T-helper 2 cell treated with Interferon-gamma antibody and Interleukin-4, amounts not matched to agents 5 μg/mL and 100 μg/mL, for 36 hours (primary cell): Measurements from ENCODE around the gene PHEX.
"Not testable (repeated sequence)": the region's sequence is repeated elsewhere in the genome, so short reads cannot be mapped to it uniquely, and the experiment has no call there.

Experiments used
- DNase-seq: peaks from one replicate; pipeline ENCODE4 v3.0.0; 2021; ENCODE audit warnings: low spot score
- H3K27ac Mint-ChIP-seq: one replicate; pipeline ENCODE4 v1.8.0; 2021; ENCODE audit warnings: mild to moderate bottlenecking, mixed read lengths
- H3K27me3 Mint-ChIP-seq: one replicate; pipeline ENCODE4 v1.8.0; 2021; ENCODE audit warnings: low read depth, mixed read lengths
- H3K36me3 Mint-ChIP-seq: one replicate; pipeline ENCODE4 v1.8.0; 2021; ENCODE audit warnings: low read depth, mixed read lengths
- H3K4me1 Mint-ChIP-seq: one replicate; pipeline ENCODE4 v1.8.0; 2021; ENCODE audit warnings: low read depth, mixed read lengths
- H3K4me3 Mint-ChIP-seq: one replicate; pipeline ENCODE4 v1.8.0; 2022; ENCODE audit warnings: mild to moderate bottlenecking, moderate library complexity, mixed read lengths
- H3K9me3 Mint-ChIP-seq: one replicate; pipeline ENCODE4 v1.8.0; 2021; ENCODE audit warnings: mixed read lengths

PHEX gene

GRCh38 chrX:22203186-22203585 is 171.1 kb downstream of the PHEX start:
- DNase-seq = no peak
- no peak overlapping the region for H3K27ac Mint-ChIP-seq

GRCh38 chrX:22206781-22207180 is 174.7 kb downstream of the PHEX start:
- no peak overlapping the region for H3K27ac Mint-ChIP-seq
- H3K27me3 Mint-ChIP-seq = no peaks in the 10 kb centered on the region

More at GRCh38 chrX:22203186-22203585, 171.1 kb downstream of the PHEX start:
- Mint-ChIP-seq H3K27me3 (no peaks in the 10 kb centered on the region), H3K4me3 (no peak overlapping the region), H3K4me1 (no peaks in the 10 kb centered on the region), H3K36me3 (no peaks in the 10 kb centered on the region), H3K9me3 (no peaks in the 10 kb centered on the region)

GRCh38 chrX:22220941-22221340 is 188.8 kb downstream of the PHEX start:
- Mint-ChIP-seq H3K27ac (no peak overlapping the region), H3K4me1 (no peaks in the 10 kb centered on the region), H3K4me3 (no peak overlapping the region), H3K9me3 (no peaks in the 10 kb centered on the region), H3K36me3 (no peaks in the 10 kb centered on the region), H3K27me3 (no peaks in the 10 kb centered on the region)
- no peak for DNase-seq

More at GRCh38 chrX:22206781-22207180, 174.7 kb downstream of the PHEX start:
- Mint-ChIP-seq H3K4me3 (no peak overlapping the region), H3K36me3 (no peaks in the 10 kb centered on the region), H3K4me1 (no peaks in the 10 kb centered on the region), H3K9me3 (no peaks in the 10 kb centered on the region)
- no peak for DNase-seq

- DNase-seq = no peak
- H3K9me3 Mint-ChIP-seq = no peaks in the 10 kb centered on the region
- H3K4me3 Mint-ChIP-seq = no peak overlapping the region
- no peaks in the 10 kb centered on the region for H3K36me3 Mint-ChIP-seq
- no peaks in the 10 kb centered on the region for H3K27me3 Mint-ChIP-seq
- no peaks in the 10 kb centered on the region for H3K4me1 Mint-ChIP-seq
- H3K27ac Mint-ChIP-seq = no peak overlapping the region
Measured at GRCh38 chrX:22234380-22234779, 202.3 kb downstream of the PHEX start.

- DNase-seq = no peak
- no peaks in the 10 kb centered on the region for H3K27me3 Mint-ChIP-seq
Measured at GRCh38 chrX:22237479-22237878, 205.4 kb downstream of the PHEX start.

GRCh38 chrX:22246620-22247019 is 214.5 kb downstream of the PHEX start:
- no peaks in the 10 kb centered on the region for H3K36me3 Mint-ChIP-seq
- no peak overlapping the region for H3K27ac Mint-ChIP-seq
- no peaks in the 10 kb centered on the region for H3K9me3 Mint-ChIP-seq
- H3K4me3 Mint-ChIP-seq = no peak overlapping the region
- no peaks in the 10 kb centered on the region for H3K4me1 Mint-ChIP-seq
- DNase-seq = no peak
- H3K27me3 Mint-ChIP-seq = no peaks in the 10 kb centered on the region

More at GRCh38 chrX:22237479-22237878, 205.4 kb downstream of the PHEX start:
- no peaks in the 10 kb centered on the region for H3K36me3 Mint-ChIP-seq
- no peak overlapping the region for H3K27ac Mint-ChIP-seq
- H3K9me3 Mint-ChIP-seq = no peaks in the 10 kb centered on the region
- no peak overlapping the region for H3K4me3 Mint-ChIP-seq
- no peaks in the 10 kb centered on the region for H3K4me1 Mint-ChIP-seq

GRCh38 chrX:22247169-22247568 is 215.0 kb downstream of the PHEX start:
- no peak overlapping the region for H3K27ac Mint-ChIP-seq
- no peaks in the 10 kb centered on the region for H3K9me3 Mint-ChIP-seq
- no peak overlapping the region for H3K4me3 Mint-ChIP-seq
- no peak for DNase-seq
- H3K27me3 Mint-ChIP-seq = no peaks in the 10 kb centered on the region
- no peaks in the 10 kb centered on the region for H3K36me3 Mint-ChIP-seq
- no peaks in the 10 kb centered on the region for H3K4me1 Mint-ChIP-seq

- Mint-ChIP-seq H3K36me3 (no peaks in the 10 kb centered on the region), H3K9me3 (no peaks in the 10 kb centered on the region), H3K4me3 (no peak overlapping the region), H3K27ac (no peak overlapping the region), H3K4me1 (no peaks in the 10 kb centered on the region), H3K27me3 (no peaks in the 10 kb centered on the region)
- DNase-seq = no peak
Measured at GRCh38 chrX:22248401-22248800, 216.3 kb downstream of the PHEX start.

- H3K27ac Mint-ChIP-seq = no peak overlapping the region
- H3K4me1 Mint-ChIP-seq = no peaks in the 10 kb centered on the region
- DNase-seq = no peak
- no peaks in the 10 kb centered on the region for H3K36me3 Mint-ChIP-seq
- H3K4me3 Mint-ChIP-seq = no peak overlapping the region
- no peaks in the 10 kb centered on the region for H3K9me3 Mint-ChIP-seq
- no peaks in the 10 kb centered on the region for H3K27me3 Mint-ChIP-seq
Measured at GRCh38 chrX:22249371-22249770, 217.2 kb downstream of the PHEX start.

GRCh38 chrX:22268706-22269105 is 236.6 kb downstream of the PHEX start:
- no peak overlapping the region for H3K4me3 Mint-ChIP-seq
- no peaks in the 10 kb centered on the region for H3K36me3 Mint-ChIP-seq
- H3K27ac Mint-ChIP-seq = no peak overlapping the region
- no peaks in the 10 kb centered on the region for H3K4me1 Mint-ChIP-seq
- DNase-seq = no peak
- no peaks in the 10 kb centered on the region for H3K27me3 Mint-ChIP-seq
- H3K9me3 Mint-ChIP-seq = peaks cover 3% of the 10 kb centered on the region

- H3K9me3 Mint-ChIP-seq = peaks cover 3% of the 10 kb centered on the region
- no peak within 1 kb of the TSS for H3K4me3 Mint-ChIP-seq
- H3K4me1 Mint-ChIP-seq = no peaks in the 10 kb centered on the region
- H3K27ac Mint-ChIP-seq = no peak within 1 kb of the TSS
- no peak for DNase-seq
- H3K36me3 Mint-ChIP-seq = no peaks in the 10 kb centered on the region
- H3K27me3 Mint-ChIP-seq = no peaks in the 10 kb centered on the region
Measured at GRCh38 chrX:22272613-22273012, 240.5 kb downstream of the PHEX start, which contains the start of gene CBLL2. Gene CBLL2 (plus strand): TSS chrX:22272913. CDS start chrX:22272992, 79 bp downstream.

- Mint-ChIP-seq H3K36me3 (no peaks in the 10 kb centered on the region), H3K27me3 (no peaks in the 10 kb centered on the region), H3K9me3 (peaks cover 3% of the 10 kb centered on the region), H3K27ac (no peak overlapping the region), H3K4me1 (no peaks in the 10 kb centered on the region), H3K4me3 (no peak overlapping the region)
- DNase-seq = no peak
Measured at GRCh38 chrX:22273714-22274317, 241.7 kb downstream of the PHEX start.

- Mint-ChIP-seq H3K9me3 (no peaks in the 10 kb centered on the region), H3K27ac (no peak overlapping the region), H3K4me3 (no peak overlapping the region), H3K36me3 (no peaks in the 10 kb centered on the region), H3K4me1 (no peaks in the 10 kb centered on the region), H3K27me3 (no peaks in the 10 kb centered on the region)
- no peak for DNase-seq
Measured at GRCh38 chrX:22276781-22277180, 244.7 kb downstream of the PHEX start.

GRCh38 chrX:22278375-22278774 is 246.2 kb downstream of the PHEX start:
- Mint-ChIP-seq H3K4me1 (no peaks in the 10 kb centered on the region), H3K36me3 (no peaks in the 10 kb centered on the region), H3K27me3 (no peaks in the 10 kb centered on the region), H3K9me3 (no peaks in the 10 kb centered on the region), H3K27ac (no peak overlapping the region), H3K4me3 (no peak overlapping the region)
- DNase-seq = no peak

GRCh38 chrX:22289209-22289608 is 257.1 kb downstream of the PHEX start:
- not testable (repeated sequence) for H3K27me3 Mint-ChIP-seq, H3K36me3 Mint-ChIP-seq, H3K27ac Mint-ChIP-seq, H3K4me1 Mint-ChIP-seq, H3K4me3 Mint-ChIP-seq, DNase-seq, H3K9me3 Mint-ChIP-seq
